Stomach (tissue), 9 donors: ENCODE measurements around the gene ADAMTS12. TPM values are rescaled to one million over a fixed set of nuclear protein-coding genes. Genes with fewer than 3 reads are reported as not detected.

Source experiments
- DNase-seq, 2 donors: peaks; one replicate each; pipeline versions ENCODE4 v3.0.0 to v3.0.0-alpha.2; 2013 to 2019
- H3K27ac ChIP-seq, 5 donors: fragments of 200-600 bp in 4 of 5; sonication (generic) in 4 of 5; one replicate each; pipeline ENCODE4 v1.5.1; 2013 to 2019; ENCODE audit warnings: mild to moderate bottlenecking in 1 of 5, moderate library complexity in 1 of 5
- H3K27me3 ChIP-seq, 3 donors: fragments of 200-600 bp; sonication (generic); one replicate each; pipeline ENCODE4 v1.5.1; 2017 to 2019; ENCODE audit warnings: mixed run types in 1 of 3
- H3K36me3 ChIP-seq, 4 donors: fragments of 200-600 bp; sonication (generic); 1 replicate in 3 of 4; 2 replicates in 1 of 4; pipeline ENCODE4 v1.5.1; 2016 to 2019
- H3K4me1 ChIP-seq, 4 donors: fragments of 200-600 bp; sonication (generic); one replicate each; pipeline ENCODE4 v1.5.1; 2016 to 2019
- H3K4me3 ChIP-seq, 4 donors: fragments of 200-600 bp; sonication (generic) in 3 of 4; one replicate each; pipeline ENCODE4 v1.5.1; 2016 to 2019; ENCODE audit warnings: mild to moderate bottlenecking in 1 of 4
- H3K9me3 ChIP-seq, 4 donors: fragments of 200-600 bp; sonication (generic); one replicate each; pipeline ENCODE4 v1.5.1; 2016 to 2019
- EP300 ChIP-seq: sonication (generic); formaldehyde crosslinking; IDR thresholded peaks from one replicate; pipeline ENCODE4 v1.6.1; 2017; ENCODE audit warnings: antibody characterized with exemption
- POLR2A ChIP-seq, 4 donors: fragments of 450-650 bp; IDR thresholded peaks; one replicate each; pipeline ENCODE4 v1.6.1; 2016; ENCODE audit warnings: antibody characterized with exemption in 4 of 4, control low read depth in 2 of 4, mild to moderate bottlenecking in 1 of 4, moderate library complexity in 1 of 4
- POLR2AphosphoS5 ChIP-seq, 3 donors: sonication (generic); formaldehyde crosslinking; IDR thresholded peaks; one replicate each; pipeline ENCODE4 v1.6.1; 2016; ENCODE audit warnings: antibody characterized with exemption in 3 of 3
- WGBS, 5 donors: extraction: QIAGEN DNeasy Blood & Tissue Kit in 3 of 5; methylation state at CpG; one replicate each; pipeline versions ENCODE4 v1.1.5 to v1.1.7; 2013 to 2018; 5-methylcytosine and 5-hydroxymethylcytosine counted together
- intact Hi-C: fragments of 100-400 bp; cut with DNase I; formaldehyde crosslinking; loops from one replicate; pipeline ENCODE4 v1.15.1; 2023; ENCODE audit warnings: low total_unique reads
- polyA plus RNA-seq, 3 donors: library from polyadenylated mRNA; stranded (reverse); fragments of 200-250 nt; gene quantifications; one replicate each; pipeline ENCODE4 v1.2.3, GENCODE V29; 2013
- total RNA-seq, 5 donors: library from RNA; depleted of rRNA; stranded (reverse); fragments of >200 nt; gene quantifications; one replicate each; pipeline versions ENCODE4 v1.1.0 to v1.2.3, GENCODE V29; 2014 to 2016
- TF ChIP-seq, protein P1 (sequence below), 7 experiments: fragments of 450-650 bp in 4 of 7; fragments of 200-600 bp in 3 of 7; sonication (generic) in 3 of 7; IDR thresholded peaks; one replicate each; pipeline ENCODE4 v1.5.1; 2016 to 2019; ENCODE audit warnings: antibody characterized with exemption in 7 of 7, control low read depth in 2 of 7, mild to moderate bottlenecking in 1 of 7
- donor health status: healthy with polysubstance abuse.
- donor health status: Bipolar disorder and iron deficiency.
- donor health status: healthy.

The ADAMTS12 gene
- total and polyA plus RNA-seq, 8 donors, result 0.14 to 17.1 (median 0.62) TPM; not detected in 1

DNA sequence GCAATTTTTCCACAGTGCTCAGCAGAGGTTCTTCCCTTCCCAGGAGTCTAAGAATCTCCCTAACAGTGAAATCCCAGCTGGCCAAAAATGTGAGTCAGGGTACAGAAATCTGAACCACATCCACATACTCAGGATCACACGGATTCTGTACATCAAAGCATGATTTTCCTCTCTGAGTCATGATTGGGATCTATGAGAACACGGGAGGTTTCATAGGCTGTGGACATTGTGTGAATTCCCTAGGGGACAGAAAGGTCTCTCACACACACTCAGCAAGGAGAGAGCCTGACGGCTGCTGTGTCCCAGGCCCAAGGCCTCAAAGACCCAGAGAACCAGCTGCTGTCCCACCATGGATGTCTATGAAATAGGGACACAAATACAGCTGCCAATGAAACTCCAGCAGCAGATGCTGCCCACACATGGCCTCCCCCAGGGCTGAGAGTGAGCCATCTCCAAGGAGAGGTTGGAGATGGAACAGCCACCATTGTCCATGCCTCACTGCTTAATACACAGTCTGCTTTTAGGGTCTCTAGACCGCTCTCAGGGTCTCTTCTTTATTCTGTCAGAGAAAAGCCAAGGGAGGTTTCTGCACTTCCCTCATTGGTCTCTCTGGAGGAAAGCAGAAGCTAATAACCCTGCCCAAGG is 102.7 kb downstream of the ADAMTS12 start:
- Histone ChIP-seq H3K9me3 (peaks cover 0 to 3% (median 0%) of the 10 kb centered on the region in 4 donors), H3K27me3 (no peaks in the 10 kb centered on the region), H3K36me3 (no peaks in the 10 kb centered on the region), H3K4me1 (no peaks in the 10 kb centered on the region), H3K27ac (no peak overlapping the region), H3K4me3 (no peak overlapping the region)
- intact Hi-C loops, result no loop called here
- TF ChIP-seq, protein P1, sequence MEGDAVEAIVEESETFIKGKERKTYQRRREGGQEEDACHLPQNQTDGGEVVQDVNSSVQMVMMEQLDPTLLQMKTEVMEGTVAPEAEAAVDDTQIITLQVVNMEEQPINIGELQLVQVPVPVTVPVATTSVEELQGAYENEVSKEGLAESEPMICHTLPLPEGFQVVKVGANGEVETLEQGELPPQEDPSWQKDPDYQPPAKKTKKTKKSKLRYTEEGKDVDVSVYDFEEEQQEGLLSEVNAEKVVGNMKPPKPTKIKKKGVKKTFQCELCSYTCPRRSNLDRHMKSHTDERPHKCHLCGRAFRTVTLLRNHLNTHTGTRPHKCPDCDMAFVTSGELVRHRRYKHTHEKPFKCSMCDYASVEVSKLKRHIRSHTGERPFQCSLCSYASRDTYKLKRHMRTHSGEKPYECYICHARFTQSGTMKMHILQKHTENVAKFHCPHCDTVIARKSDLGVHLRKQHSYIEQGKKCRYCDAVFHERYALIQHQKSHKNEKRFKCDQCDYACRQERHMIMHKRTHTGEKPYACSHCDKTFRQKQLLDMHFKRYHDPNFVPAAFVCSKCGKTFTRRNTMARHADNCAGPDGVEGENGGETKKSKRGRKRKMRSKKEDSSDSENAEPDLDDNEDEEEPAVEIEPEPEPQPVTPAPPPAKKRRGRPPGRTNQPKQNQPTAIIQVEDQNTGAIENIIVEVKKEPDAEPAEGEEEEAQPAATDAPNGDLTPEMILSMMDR (IDR thresholded peaks at IDR 0.05), result no peak
- no peak for TF ChIP-seq EP300
- no peak for TF ChIP-seq POLR2AphosphoS5 (IDR thresholded peaks at IDR 0.05)
- TF ChIP-seq POLR2A (IDR thresholded peaks at IDR 0.05), result no peak
- WGBS, 5 donors, result 67 to 83% (median 75%) methylated on average over 4 of the region's 4 CpGs
- DNase-seq, result no peak

DNA sequence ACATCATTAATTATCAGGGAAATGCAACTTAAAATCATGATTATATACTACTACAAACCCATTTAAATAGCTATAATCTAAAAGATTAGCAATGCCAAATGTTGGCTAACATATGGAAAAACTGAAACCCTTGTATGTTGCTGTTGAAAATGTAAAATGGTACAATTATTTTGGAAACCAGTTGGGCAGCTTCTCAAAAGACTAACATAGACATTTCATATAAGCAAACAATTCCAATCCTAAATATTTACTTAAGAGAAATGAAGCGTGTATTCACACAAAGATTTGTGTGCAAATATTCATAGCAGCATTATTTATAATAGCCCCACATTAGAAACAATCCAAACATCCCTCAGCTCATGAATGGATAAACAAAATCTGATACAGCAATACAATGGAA is 106.2 kb downstream of the ADAMTS12 start:
- WGBS, 5 donors, result 15 to 47% (median 38%) methylated on average over 1 of the region's 1 CpG
- no peaks in the 10 kb centered on the region for H3K4me1 ChIP-seq
- no peaks in the 10 kb centered on the region for H3K36me3 ChIP-seq
- no peak overlapping the region for H3K27ac ChIP-seq
- no peak for DNase-seq
- H3K4me3 ChIP-seq, result no peak overlapping the region
- H3K9me3 ChIP-seq, result peaks cover 0 to 4% (median 0%) of the 10 kb centered on the region in 4 donors
- H3K27me3 ChIP-seq, result no peaks in the 10 kb centered on the region
- intact Hi-C loops, result no loop called here
- TF ChIP-seq POLR2AphosphoS5 (IDR thresholded peaks at IDR 0.05), result no peak
- TF ChIP-seq, protein P1 (IDR thresholded peaks at IDR 0.05), result no peak
- no peak for TF ChIP-seq EP300
- TF ChIP-seq POLR2A (IDR thresholded peaks at IDR 0.05), result no peak

DNA sequence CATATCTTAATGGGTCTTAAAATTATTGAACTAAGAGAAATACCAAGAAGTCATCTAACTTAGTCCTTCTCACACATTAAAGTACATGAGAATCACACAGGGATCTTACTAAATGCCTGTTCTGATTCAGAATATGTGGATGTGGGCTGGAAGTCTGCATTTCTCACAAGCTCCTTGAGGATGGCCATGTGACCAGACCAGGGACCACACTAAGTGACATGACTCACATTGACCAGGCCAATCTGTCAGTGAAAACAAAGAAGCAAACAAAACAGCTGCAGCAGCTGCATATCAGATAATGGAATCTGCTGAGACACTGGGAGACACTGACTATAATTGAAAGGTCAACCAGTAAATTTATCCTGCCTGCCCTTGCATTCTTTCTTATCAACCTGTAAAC is 110.5 kb downstream of the ADAMTS12 start:
- Histone ChIP-seq H3K4me1 (no peaks in the 10 kb centered on the region), H3K9me3 (peaks cover 0 to 9% (median 0%) of the 10 kb centered on the region in 4 donors), H3K4me3 (no peak overlapping the region), H3K36me3 (no peaks in the 10 kb centered on the region), H3K27me3 (no peaks in the 10 kb centered on the region), H3K27ac (no peak overlapping the region)
- no peak for TF ChIP-seq EP300
- TF ChIP-seq, protein P1 (IDR thresholded peaks at IDR 0.05), result no peak
- intact Hi-C loops, result no loop called here
- no peak for DNase-seq

DNA sequence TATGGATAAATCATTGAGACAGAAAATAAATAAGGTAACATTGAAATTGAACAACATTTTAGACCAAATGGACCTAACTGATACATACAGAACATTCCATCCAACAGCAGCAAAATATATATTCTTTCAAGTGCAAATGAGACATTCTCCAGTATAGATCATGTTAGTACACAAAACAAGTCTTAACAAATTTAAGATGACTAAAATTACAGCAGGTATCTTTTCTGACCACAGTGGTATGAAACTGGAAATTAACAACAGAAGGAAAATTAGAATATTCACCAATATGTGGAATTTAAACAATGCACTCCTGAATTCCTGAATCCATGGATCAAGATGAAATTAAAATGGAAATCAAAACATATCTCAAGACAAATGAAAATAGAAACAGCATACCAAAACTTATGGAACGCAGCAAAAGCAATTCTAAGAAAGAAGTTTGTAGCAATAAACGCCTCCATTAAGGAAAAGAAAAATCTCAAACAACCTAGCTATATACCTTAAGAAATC is 115.6 kb downstream of the ADAMTS12 start:
- H3K4me3 ChIP-seq, result no peak overlapping the region
- no peaks in the 10 kb centered on the region for H3K27me3 ChIP-seq
- no peaks in the 10 kb centered on the region for H3K36me3 ChIP-seq
- H3K27ac ChIP-seq, result no peak overlapping the region
- TF ChIP-seq, protein P1 (IDR thresholded peaks at IDR 0.05), result no peak
- TF ChIP-seq POLR2A (IDR thresholded peaks at IDR 0.05) (no peak), POLR2AphosphoS5 (IDR thresholded peaks at IDR 0.05) (no peak), EP300 (no peak)
- peaks cover 0 to 6% (median 0%) of the 10 kb centered on the region in 4 donors for H3K9me3 ChIP-seq
- intact Hi-C loops, result no loop called here
- H3K4me1 ChIP-seq, result peaks cover 0 to 6% (median 3%) of the 10 kb centered on the region in 4 donors
- WGBS, 5 donors, result 82 to 93% (median 89%) methylated on average over 2 of the region's 2 CpGs
- DNase-seq, result no peak
